HG03045 (cell line): ENCODE measurements around the gene LENEP.
A peak's percentile ranks its signal among the peaks of the same experiment; 100 is the strongest.

Source experiments
- ATAC-seq: cut with Tn5 transposase; IDR thresholded peaks from one replicate; pipeline ENCODE4 v1.9.1; 2021; ENCODE audit warnings: mild to moderate bottlenecking, moderate library complexity; ENCODE audit not compliant: unreplicated experiment

The LENEP gene, protein sequence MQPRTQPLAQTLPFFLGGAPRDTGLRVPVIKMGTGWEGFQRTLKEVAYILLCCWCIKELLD

GRCh38 chr1:154993572-154994268 lies at the start of gene LENEP:
TSS of gene LENEP (plus strand) at chr1:154993586. CDS start at chr1:154993608, 22 bp downstream.
- ATAC-seq: no peak

- no peak for ATAC-seq
Measured at GRCh38 chr1:154943649-154944400, 49.6 kb upstream of the LENEP start.

GRCh38 chr1:154944401-154945159 lies 48.8 kb upstream of the LENEP start:
- no peak for ATAC-seq

DNA sequence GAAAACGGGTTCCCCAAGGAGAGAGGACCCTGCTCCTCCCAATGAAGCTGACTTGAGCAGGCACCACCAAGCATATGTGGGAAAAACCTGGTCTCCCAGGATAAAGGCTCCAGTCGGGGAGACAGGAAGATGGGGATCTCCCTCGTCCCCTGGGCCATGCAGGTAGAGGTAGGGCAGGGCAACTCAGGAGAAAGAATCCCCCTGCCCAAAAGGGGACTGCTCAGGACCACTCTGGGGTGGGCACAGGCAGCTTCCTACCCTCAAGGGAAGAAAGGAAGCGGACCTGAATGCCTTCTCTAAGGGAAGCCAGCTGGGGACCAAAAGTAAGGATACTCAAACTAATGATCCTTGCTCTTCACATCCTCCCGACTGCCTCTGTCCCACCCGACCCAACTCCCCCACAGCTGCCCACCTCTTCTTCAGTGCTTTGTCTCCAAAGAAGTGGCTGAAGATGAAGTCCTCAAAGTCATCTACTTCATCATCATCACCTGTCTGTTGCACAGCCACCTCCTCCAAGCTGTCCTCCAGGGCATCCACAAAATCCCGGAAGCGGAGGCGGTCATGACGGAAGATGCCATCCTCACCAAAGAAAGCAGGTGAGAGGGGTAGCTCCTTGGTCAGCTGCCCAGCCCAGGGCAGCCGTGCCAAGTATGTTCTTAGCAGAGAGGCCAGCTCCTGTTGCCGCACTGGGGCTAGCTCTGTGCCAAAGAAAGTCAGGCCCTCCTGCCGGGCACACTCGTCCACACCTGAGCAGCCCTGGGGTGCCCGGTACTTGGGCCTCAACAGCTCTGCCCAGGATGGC lies 48.0 kb upstream of the LENEP start:
- ATAC-seq: no peak

DNA sequence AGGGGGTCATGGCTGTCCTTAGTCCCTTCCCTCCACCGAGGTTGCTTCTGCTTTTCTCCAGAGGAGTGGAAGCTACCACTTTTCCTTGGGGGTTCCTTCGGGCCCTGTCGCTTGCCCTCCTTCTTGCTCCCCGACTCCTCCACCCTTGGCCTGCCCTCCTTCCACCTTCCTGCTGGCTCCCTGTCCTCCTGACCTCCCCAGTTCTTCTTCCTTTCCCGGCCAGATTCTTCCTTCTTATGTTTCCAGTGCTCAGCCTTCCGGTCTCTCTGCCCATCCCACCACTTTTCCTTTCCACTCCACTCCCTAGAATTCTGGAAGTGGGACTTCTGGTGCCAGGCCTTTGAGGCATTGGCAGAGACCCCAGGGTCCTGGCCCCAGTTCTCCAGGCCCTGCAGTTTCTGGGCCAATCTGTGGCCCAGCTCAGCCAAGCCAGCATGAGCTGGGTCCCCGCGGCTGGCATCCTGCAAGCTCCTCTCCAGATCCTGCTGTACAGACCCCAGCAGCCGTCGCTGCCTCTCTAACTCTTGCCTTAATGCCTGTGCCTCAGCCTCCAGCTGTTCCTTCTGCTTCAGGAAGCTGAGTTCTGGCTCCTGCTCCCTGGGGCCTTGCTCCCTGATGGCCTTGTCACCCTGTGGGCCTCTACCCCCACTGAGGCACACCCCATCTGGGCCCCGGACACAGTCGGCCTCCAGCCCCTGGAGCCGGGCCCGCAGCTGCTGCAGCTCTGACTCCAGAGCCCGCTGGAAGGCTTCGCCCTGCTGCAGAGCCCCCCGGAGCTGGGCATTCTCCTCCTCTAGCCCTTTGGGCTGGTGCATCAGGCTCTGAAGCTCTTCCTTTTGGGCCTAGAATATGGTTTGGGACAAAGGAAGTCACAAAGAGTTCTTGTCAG lies 47.2 kb upstream of the LENEP start:
- ATAC-seq: no peak

- no peak for ATAC-seq
Measured at GRCh38 chr1:154948079-154948478, 45.3 kb upstream of the LENEP start.

- no peak for ATAC-seq
Measured at GRCh38 chr1:154951901-154952657, 41.3 kb upstream of the LENEP start.

DNA sequence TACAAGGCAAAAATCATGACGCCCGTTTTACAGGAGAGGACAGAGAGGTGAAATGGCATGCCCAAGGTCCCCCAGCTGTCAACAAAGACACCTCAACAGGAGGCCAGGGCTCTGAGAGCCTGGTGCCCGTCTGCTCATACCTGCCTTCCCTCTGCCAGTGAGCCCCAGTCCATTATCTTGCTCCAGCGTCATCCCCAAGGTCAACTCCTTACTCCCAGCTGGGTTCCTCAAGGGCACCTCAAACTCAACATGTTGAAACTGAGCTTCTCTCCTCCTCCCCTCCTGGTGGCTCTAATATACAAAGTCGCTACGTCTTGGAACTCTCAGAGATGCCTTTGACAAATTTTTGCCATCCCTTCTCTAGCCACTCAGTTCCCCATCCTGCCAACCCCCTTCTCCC lies 40.7 kb upstream of the LENEP start:
- ATAC-seq: no peak

- ATAC-seq: no peak
Measured at GRCh38 chr1:154953611-154954038, 39.8 kb upstream of the LENEP start.

DNA sequence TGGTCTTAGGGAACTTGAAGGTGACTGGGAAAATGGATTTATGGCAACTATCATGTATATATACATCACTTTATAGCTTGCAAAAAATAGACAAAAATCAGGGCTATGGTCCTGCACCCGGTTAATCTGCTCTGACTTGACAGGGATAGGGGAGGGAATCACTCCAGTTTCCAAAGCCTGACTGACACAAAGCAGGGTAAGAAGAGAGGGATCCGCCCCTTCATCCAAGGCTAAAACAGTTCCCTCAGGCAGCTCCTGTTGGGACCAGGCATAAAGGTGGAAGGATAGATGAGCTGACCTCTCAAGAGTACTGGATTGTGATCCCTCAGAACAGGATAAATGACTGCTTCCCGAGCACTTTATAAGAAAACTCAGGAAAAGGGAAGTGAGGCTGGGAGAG lies 38.8 kb upstream of the LENEP start:
- ATAC-seq: no peak

GRCh38 chr1:154955039-154955717 lies 38.2 kb upstream of the LENEP start:
- ATAC-seq: peak; percentile 39

DNA sequence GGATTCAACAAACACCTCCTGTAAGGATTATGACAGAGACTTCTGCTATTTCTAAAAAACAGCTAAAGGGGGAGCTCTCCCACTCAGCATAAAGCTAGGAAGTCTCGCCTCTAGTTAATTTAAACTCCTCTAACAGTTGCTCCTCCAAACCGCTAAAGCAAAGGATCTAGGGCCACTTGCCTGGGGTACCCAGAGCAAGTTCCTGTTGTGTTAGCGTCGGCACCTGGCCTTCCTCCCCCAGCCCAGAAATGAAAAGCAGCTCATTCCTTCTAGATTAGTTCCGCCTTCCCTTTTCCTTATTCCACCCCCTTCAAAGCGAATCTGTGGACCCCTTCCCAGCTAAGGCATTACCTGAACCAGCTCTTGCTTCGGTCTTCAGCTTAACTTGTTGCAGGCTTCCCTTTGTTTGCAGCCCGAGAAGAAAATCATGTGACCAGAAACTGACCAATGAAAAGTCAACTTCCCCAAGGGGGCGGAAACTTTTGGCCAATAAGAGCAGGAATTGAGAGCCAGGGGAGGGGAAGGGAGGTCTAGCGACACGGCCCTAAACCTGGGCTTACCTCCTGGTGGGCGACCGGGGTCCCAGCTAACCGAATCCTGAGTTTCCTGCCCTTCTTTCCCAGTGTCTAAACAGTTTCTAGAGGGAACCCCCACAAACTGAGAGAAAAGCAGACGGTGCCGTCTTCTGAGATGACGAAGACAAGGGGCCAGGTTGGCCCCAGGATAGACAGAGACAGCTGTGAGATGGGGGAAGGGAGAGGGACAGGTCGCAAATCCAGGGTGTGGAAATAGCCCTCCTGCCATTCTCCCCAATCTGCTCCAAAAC lies 37.5 kb upstream of the LENEP start, which contains the start of gene PBXIP1:
PBXIP1 (minus strand) TSS at position 382 of the 826 bp plus-strand sequence. CDS start 2,378 bp downstream, outside the sequence.
- ATAC-seq: no peak

DNA sequence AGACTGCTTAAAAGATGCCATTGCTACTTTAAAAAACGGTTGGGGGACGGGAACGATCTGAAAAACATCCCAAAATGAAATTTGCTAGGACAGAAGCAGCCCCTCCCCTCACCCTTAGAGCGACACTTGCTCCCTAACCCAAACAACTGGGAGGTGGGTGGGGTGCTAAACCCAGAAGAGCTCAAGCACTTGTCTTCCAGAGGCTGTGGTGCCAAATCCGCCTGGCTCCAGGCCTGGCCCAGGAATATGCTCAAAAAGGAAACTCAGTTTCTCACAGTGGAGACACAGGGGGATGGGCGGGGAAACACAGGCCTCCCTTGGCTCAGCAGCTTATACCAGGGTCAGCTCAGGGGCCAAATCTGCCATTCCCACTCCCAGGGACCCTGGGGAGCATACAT lies 36.8 kb upstream of the LENEP start:
- no peak for ATAC-seq

GRCh38 chr1:154957091-154957657 lies 36.2 kb upstream of the LENEP start:
- ATAC-seq: no peak

GRCh38 chr1:154958036-154958435 lies 35.4 kb upstream of the LENEP start:
- no peak for ATAC-seq

GRCh38 chr1:154958681-154959425 lies 34.5 kb upstream of the LENEP start:
- ATAC-seq: no peak
